ENCODE data around the gene KRT4.

Gene KRT4

DNA sequence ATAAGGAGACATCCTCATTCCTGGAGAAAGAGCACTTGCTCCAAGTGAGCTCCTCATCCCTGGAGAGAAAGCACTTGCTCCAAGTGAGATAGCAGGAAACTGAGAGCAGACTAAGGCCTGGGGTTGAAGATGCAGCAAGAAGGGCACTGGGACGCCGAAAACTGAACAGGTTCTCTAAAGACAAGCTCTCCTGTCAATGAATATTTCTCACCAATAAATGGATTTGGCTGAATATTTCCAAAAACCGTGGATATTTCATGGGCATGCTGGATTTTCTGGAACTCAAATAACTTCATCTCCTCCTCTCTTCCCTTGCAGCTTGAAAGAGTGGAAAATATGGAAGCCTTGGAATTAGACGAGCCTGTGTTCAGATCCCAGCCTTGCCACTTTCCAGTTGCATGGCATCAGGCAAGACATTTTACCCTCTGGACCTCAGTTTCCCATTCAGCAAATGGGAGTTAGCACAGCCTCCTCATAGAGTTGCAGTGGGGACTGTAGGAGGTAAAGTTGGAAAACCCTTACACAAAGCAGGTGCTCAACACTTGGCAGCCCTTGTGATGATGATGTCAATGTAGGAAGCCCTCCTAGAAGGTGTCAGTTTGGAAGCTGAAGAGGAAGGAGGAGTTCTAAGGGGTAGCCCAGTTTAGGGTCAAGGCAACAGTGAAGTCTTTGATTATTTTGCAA, 32.4 kb downstream of the KRT4 start:
- H3K9ac ChIP-seq (ENCODE audit: insufficient read length) = no peak overlapping the region
- H3K27ac ChIP-seq = no peak overlapping the region
- TF ChIP-seq POLR2AphosphoS5 (IDR thresholded peaks at IDR 0.05; ENCODE audit: borderline replicate concordance, low read depth, low read length) = no peak
- TF ChIP-seq EZH2 (IDR thresholded peaks at IDR 0.05) = no peak
- no peak for TF ChIP-seq FOXP2 (optimal IDR thresholded peaks at IDR 0.05; ENCODE audit: control extremely low read depth, extremely low read length, insufficient read depth)
- H3K9me3 ChIP-seq (ENCODE audit: low read depth, low read length) = no peaks in the 10 kb centered on the region
- no peak overlapping the region for H3K4me3 ChIP-seq
- H3K36me3 ChIP-seq (ENCODE audit: insufficient read depth, low read length) = no peaks in the 10 kb centered on the region
- DNase-seq (ENCODE audit: low read depth, low spot score) = no peak

DNA sequence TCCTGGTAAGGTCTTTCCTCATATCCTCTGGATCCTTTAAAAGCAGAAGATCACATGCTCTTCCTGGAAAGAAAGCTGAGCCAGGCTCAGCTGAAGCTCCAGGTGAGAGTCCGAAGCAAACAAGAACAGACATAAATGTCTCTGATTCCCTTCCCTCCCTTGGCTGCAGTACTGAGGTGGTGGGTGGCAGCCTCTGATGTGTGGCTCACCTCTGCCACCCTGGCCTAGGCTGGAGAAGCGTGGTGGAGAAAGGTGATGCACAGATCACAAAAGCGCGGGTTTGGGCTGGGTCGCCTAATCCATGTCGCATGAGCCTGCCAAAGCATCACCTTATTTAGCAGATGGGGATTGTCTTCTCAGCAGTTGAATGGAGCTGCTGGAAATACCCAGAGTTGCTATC, 34.0 kb downstream of the KRT4 start:
- H3K27ac ChIP-seq = no peak overlapping the region
- H3K9ac ChIP-seq (ENCODE audit: insufficient read length) = no peak overlapping the region
- H3K9me3 ChIP-seq (ENCODE audit: low read depth, low read length) = no peaks in the 10 kb centered on the region
- H3K36me3 ChIP-seq (ENCODE audit: insufficient read depth, low read length) = no peaks in the 10 kb centered on the region
- TF ChIP-seq EZH2 (IDR thresholded peaks at IDR 0.05) (no peak), FOXP2 (optimal IDR thresholded peaks at IDR 0.05; ENCODE audit: control extremely low read depth, extremely low read length, insufficient read depth) (no peak), POLR2AphosphoS5 (IDR thresholded peaks at IDR 0.05; ENCODE audit: borderline replicate concordance, low read depth, low read length) (no peak)
- no peak overlapping the region for H3K4me3 ChIP-seq
- no peak for DNase-seq (ENCODE audit: low read depth, low spot score)

- DNase-seq (ENCODE audit: low read depth, low spot score) = no peak
- Histone ChIP-seq H3K9ac (ENCODE audit: insufficient read length) (no peak overlapping the region), H3K9me3 (ENCODE audit: low read depth, low read length) (no peaks in the 10 kb centered on the region), H3K4me3 (no peak overlapping the region), H3K27ac (no peak overlapping the region), H3K36me3 (ENCODE audit: insufficient read depth, low read length) (no peaks in the 10 kb centered on the region)
- no peak for TF ChIP-seq POLR2AphosphoS5 (IDR thresholded peaks at IDR 0.05; ENCODE audit: borderline replicate concordance, low read depth, low read length)
- TF ChIP-seq FOXP2 (optimal IDR thresholded peaks at IDR 0.05; ENCODE audit: control extremely low read depth, extremely low read length, insufficient read depth) = no peak
- no peak for TF ChIP-seq EZH2 (IDR thresholded peaks at IDR 0.05)
Observed at GRCh38 chr12:52778833-52779232, 35.1 kb downstream of the KRT4 start.

GRCh38 chr12:52777566-52777965, 36.4 kb downstream of the KRT4 start:
- no peaks in the 10 kb centered on the region for H3K9me3 ChIP-seq (ENCODE audit: low read depth, low read length)
- H3K27ac ChIP-seq = no peak overlapping the region
- no peak for TF ChIP-seq FOXP2 (optimal IDR thresholded peaks at IDR 0.05; ENCODE audit: control extremely low read depth, extremely low read length, insufficient read depth)
- no peak for TF ChIP-seq EZH2 (IDR thresholded peaks at IDR 0.05)
- TF ChIP-seq POLR2AphosphoS5 (IDR thresholded peaks at IDR 0.05; ENCODE audit: borderline replicate concordance, low read depth, low read length) = no peak
- no peak overlapping the region for H3K4me3 ChIP-seq
- H3K36me3 ChIP-seq (ENCODE audit: insufficient read depth, low read length) = no peaks in the 10 kb centered on the region
- no peak overlapping the region for H3K9ac ChIP-seq (ENCODE audit: insufficient read length)
- no peak for DNase-seq (ENCODE audit: low read depth, low spot score)

DNA sequence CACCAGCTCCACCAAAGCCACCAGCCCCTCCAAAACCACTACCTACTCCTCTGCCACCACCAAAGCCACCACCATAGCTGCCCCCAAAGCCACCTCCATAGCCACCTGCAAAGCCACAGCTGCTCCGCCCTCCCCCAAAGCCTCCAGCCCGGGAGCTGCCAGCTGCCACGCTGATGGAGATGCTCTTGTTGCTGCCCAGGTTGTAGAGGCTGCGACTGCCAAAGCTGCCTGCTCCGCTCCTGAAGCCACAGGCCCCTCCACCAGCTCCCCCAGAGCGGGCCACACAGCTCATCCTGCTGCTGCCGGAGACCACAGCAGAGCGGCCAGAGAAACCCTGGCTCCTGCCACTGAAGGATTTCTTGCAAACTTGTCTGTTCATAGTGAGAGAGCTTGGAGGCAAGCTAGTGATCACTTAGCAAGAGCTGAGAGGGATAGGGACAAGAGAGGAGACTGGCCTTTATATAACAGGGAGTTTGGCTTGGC, 37.0 kb downstream of the KRT4 start, which contains the start of gene KRT76:
TSS of gene KRT76 (minus strand) at position 433 of the 483 bp plus-strand sequence. CDS start at position 379, 54 bp downstream.
- no peak within 1 kb of the TSS for H3K9ac ChIP-seq (ENCODE audit: insufficient read length)
- H3K27ac ChIP-seq = no peak within 1 kb of the TSS
- no peak for DNase-seq (ENCODE audit: low read depth, low spot score)
- no peaks in the 10 kb centered on the region for H3K36me3 ChIP-seq (ENCODE audit: insufficient read depth, low read length)
- H3K9me3 ChIP-seq (ENCODE audit: low read depth, low read length) = no peaks in the 10 kb centered on the region
- H3K4me3 ChIP-seq = no peak within 1 kb of the TSS
- TF ChIP-seq POLR2AphosphoS5 (IDR thresholded peaks at IDR 0.05; ENCODE audit: borderline replicate concordance, low read depth, low read length) (no peak), FOXP2 (optimal IDR thresholded peaks at IDR 0.05; ENCODE audit: control extremely low read depth, extremely low read length, insufficient read depth) (no peak), EZH2 (IDR thresholded peaks at IDR 0.05) (no peak)

DNA sequence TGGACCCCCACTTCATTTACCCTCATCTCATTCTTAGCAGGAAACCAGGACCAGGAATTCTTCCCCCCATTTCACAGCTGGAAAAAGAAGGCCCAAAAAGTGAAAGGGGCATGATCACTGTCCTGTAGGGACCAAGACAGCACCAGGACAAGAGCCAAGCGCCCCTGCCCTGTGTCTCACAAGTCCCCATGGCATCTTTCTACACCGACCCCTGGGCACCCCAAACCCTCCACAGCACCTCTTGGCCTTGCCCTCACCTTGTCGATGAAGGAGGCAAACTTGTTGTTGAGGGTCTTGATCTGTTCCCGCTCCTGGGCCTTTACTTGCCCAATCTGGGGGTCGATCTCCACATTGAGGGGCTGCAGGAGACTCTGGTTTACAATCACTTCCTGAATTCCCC, 37.5 kb downstream of the KRT4 start:
- Histone ChIP-seq H3K9ac (ENCODE audit: insufficient read length) (no peak overlapping the region), H3K4me3 (no peak overlapping the region), H3K9me3 (ENCODE audit: low read depth, low read length) (no peaks in the 10 kb centered on the region), H3K36me3 (ENCODE audit: insufficient read depth, low read length) (no peaks in the 10 kb centered on the region), H3K27ac (no peak overlapping the region)
- no peak for DNase-seq (ENCODE audit: low read depth, low spot score)
- TF ChIP-seq EZH2 (IDR thresholded peaks at IDR 0.05) (no peak), POLR2AphosphoS5 (IDR thresholded peaks at IDR 0.05; ENCODE audit: borderline replicate concordance, low read depth, low read length) (no peak), FOXP2 (optimal IDR thresholded peaks at IDR 0.05; ENCODE audit: control extremely low read depth, extremely low read length, insufficient read depth) (no peak)

GRCh38 chr12:52774629-52775250, 39.2 kb downstream of the KRT4 start:
- no peak for DNase-seq (ENCODE audit: low read depth, low spot score)
- Histone ChIP-seq H3K4me3 (no peak overlapping the region), H3K36me3 (ENCODE audit: insufficient read depth, low read length) (no peaks in the 10 kb centered on the region), H3K9me3 (ENCODE audit: low read depth, low read length) (no peaks in the 10 kb centered on the region), H3K9ac (ENCODE audit: insufficient read length) (no peak overlapping the region), H3K27ac (no peak overlapping the region)
- TF ChIP-seq POLR2AphosphoS5 (IDR thresholded peaks at IDR 0.05; ENCODE audit: borderline replicate concordance, low read depth, low read length) (no peak), EZH2 (IDR thresholded peaks at IDR 0.05) (no peak), FOXP2 (optimal IDR thresholded peaks at IDR 0.05; ENCODE audit: control extremely low read depth, extremely low read length, insufficient read depth) (no peak)

DNA sequence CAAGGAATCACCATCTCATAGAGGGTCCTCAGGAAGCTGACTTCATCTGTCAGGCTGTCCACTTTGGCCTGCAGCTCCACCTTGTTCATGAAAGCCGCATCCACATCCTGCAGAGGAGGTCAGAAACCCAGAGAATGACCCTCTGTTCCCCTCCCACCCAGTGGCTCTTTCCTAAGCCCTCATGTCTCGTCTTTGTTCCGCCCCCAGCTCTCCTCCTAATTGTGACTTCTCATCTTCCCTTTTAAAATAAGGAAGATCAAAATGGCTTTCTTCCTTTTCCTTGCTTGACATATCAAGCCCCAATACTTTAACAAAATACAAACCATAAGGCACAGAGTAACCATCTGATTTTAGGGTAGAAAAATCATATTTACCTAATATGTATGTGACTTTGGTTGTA, 41.1 kb downstream of the KRT4 start:
- no peak overlapping the region for H3K27ac ChIP-seq
- DNase-seq (ENCODE audit: low read depth, low spot score) = no peak
- no peak overlapping the region for H3K4me3 ChIP-seq
- H3K9me3 ChIP-seq (ENCODE audit: low read depth, low read length) = no peaks in the 10 kb centered on the region
- TF ChIP-seq EZH2 (IDR thresholded peaks at IDR 0.05) = no peak
- no peak for TF ChIP-seq FOXP2 (optimal IDR thresholded peaks at IDR 0.05; ENCODE audit: control extremely low read depth, extremely low read length, insufficient read depth)
- no peak for TF ChIP-seq POLR2AphosphoS5 (IDR thresholded peaks at IDR 0.05; ENCODE audit: borderline replicate concordance, low read depth, low read length)
- H3K9ac ChIP-seq (ENCODE audit: insufficient read length) = no peak overlapping the region
- no peaks in the 10 kb centered on the region for H3K36me3 ChIP-seq (ENCODE audit: insufficient read depth, low read length)

Data from SK-N-MC (cell line).